Activated CD8-positive, alpha-beta memory T cell treated with anti-CD3 and anti-CD28 coated beads, Interleukin-2, amount 50 U/mL, for 24 hours (primary cell): Measurements from ENCODE around the gene MAP2K3.
"Not testable (repeated sequence)": the region's sequence is repeated elsewhere in the genome, so short reads cannot be mapped to it uniquely, and the experiment has no call there.

ENCODE experiments used
- DNase-seq: peaks from one replicate; pipeline ENCODE4 v3.0.0-alpha.2; 2020; ENCODE audit errors: extremely low read depth

The MAP2K3 gene

DNA sequence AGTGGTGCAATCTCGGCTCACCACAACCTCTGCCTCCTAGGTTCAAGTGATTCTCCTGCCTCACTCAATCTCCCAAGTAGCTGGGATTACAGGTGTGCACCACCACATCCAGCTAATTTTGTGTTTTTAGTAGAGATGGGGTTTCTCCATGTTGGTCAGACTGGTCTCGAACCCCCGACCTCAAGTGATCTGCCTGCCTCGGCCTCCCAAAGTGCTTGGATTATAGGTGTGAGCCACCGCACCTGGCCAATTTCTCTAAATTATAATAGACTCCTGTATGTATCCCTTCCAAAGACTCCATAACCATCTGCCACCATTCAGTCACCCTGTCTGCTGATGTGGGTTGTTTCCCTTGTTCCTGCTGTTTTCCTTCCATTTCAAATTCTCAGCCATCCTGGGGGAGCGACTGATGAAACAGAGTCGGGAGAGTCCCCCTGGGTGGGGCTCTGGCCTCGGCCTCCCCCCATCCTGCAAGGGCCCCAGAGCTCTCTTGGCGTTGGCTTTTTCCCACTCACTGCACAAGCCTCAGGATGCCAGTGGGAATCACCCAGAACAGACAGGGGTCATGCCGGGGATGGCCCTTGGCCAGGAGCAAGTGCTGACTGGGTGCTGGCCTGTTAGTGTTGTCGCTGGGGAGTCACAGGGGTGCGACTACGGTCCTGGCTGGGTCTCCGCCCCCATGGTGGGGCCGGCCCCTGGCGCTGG lies 25.7 kb downstream of the MAP2K3 start:
- not testable (repeated sequence) for DNase-seq

DNA sequence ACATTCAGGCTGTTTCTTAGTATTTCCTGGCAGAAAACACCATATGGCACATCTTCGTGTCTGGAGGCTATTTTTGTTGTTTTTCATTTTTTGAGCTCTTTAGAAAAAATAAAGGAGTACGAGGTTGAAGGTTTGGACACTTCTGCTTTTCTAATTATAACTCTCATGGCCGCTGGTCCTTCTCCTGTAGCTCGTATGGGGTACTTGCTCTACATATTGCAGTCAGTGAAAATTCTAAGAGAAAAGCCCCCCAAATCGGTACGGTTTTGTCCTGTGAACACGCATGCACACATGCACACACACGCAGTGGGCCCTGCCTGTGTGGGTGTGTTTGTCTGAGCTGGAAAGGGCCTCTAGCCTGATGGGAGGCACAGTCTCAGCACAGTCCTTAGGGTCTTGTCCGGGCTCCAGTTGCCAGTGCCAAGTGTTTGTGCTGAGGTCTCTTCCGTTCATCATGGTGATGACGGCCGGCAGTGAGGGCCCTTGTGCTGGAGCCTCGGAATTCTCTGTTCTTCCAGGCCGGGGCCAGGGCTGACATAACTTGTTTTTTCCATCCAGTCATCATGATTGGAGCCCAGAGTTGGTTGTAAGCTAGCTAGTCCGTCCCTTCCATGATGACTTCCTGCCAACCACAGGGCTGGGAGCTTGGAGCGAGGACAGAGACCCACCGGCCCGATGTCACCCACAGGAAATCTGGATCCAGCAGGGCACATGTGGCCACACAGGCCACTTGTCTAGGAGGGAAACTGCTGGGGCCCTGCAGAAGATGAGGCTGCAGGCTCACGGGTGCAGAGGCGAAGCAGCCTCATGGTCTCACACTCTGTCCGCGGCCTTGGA lies 26.5 kb downstream of the MAP2K3 start:
- DNase-seq = not testable (repeated sequence)

DNA sequence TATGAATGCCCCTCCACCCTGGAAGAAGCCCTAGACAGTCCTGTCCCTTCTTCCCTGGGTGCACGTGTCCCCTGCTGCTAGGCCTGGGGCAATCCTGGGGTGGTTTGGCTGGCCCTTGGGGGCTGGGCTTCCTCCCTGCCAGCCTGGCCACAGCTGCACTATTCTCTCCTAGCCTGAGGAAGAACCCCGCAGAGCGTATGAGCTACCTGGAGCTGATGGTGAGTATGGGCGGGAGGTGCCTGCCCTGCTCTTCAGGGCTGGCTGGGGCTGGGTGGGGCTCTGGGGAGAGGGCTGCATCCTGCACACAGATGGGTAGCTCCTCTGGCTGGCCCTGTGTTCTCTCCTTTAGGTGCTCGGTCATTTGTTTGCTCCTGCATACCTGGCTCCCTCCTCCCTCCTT lies 28.8 kb downstream of the MAP2K3 start:
- no peak for DNase-seq

DNA sequence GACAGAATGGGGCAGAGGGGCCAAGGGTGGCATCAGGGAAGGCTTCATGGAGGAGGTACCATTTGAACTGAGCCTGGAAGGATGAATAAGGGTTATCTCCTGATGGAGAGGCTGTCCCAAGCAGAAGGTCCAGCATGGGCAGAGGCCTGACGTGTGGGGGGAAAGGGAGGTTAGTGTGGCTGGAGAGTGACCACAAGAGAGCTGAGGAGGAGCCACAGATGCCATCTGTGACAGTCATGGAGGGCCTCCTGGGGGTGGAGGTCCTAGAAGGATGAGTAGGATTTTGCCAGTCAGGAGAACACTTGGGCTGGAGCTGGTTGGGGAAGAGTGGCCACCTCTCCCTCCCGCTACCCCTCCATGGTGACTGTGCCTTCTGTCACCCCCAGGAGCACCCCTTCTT lies 29.2 kb downstream of the MAP2K3 start:
- not testable (repeated sequence) for DNase-seq

DNA sequence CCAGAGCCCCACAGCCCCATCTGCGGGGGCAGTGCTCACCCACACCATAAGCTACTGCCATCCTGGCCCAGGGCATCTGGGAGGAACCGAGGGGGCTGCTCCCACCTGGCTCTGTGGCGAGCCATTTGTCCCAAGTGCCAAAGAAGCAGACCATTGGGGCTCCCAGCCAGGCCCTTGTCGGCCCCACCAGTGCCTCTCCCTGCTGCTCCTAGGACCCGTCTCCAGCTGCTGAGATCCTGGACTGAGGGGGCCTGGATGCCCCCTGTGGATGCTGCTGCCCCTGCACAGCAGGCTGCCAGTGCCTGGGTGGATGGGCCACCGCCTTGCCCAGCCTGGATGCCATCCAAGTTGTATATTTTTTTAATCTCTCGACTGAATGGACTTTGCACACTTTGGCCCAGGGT lies 29.8 kb downstream of the MAP2K3 start:
- not testable (repeated sequence) for DNase-seq

DNA sequence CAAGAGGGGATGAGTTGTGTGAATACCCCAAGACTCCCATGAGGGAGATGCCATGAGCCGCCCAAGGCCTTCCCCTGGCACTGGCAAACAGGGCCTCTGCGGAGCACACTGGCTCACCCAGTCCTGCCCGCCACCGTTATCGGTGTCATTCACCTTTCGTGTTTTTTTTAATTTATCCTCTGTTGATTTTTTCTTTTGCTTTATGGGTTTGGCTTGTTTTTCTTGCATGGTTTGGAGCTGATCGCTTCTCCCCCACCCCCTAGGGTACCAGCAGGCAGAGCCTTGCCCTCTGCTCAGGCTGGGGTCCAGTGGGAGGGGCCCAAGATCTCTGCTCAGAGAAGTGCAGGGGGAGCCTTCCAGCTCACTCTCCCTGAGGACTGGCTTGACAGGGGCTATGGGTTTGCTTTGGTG lies 30.2 kb downstream of the MAP2K3 start:
- DNase-seq = not testable (repeated sequence)

DNA sequence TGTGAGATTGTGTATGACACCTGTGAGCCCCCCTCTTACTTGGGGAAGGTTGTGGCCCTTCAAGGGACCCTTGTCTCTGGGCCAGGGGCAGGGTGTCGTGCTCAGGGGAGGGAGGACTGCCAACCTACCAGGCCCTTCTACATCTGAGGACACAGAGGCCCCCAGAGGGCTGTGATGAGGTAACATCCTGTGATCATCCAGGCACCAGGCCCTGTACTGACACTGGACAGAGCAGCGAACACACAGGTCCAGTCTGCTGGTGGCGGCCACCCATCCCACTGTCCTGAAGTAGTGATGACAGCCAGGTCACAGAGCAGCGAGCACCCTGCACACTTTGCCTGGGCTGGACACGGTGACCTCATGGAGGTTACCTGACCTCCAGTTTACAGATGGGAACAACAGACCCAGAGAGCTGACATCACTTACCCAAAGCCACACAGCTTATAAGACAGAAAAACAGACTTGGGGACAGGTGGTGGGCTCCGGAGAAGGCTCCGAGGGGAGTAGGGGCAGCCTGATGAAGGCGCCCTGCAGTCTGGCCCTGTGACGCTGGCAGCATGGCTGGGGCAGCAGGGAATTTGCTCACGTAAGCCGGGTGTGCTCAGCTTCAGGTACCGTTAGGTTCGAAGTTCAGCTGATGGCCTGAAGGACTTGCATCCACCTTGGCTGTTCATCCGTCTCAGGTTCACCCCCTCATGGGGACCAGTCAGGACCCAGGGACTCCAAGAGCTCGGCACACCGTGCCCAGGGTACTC lies 30.9 kb downstream of the MAP2K3 start:
- not testable (repeated sequence) for DNase-seq

DNA sequence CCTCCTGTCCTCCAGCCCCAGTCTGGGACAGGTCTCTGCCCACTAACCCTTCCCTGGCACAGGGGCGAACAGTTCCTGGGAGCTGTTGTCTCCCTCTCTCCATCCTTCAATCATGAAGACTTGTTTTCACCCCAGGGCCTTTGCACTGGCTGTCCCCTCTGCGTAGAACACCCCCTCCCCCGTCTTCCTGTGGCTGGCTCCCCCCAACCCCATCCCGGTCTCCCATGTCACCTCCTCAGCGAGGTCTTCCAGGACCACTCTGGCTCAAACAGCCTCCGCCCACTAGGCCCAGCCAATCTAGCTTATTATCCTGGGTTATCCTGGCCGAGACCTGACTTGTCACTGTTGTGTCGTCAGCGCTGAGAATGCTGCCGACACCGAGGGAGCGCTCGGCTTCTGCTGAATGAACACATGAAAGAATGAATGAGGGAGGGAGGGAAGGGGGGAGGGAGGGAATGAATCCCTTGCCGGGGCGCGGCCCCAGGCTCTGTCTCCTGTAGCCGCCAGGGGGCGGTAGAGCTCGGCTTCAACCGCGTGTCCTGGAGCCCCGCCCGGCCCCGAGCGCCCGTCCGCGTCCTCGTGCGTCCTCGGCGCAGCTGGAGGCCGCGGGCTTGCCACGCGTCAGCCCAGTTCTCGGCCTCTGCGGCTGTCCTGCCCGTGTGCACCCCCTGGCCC lies 31.8 kb downstream of the MAP2K3 start:
- not testable (repeated sequence) for DNase-seq

DNA sequence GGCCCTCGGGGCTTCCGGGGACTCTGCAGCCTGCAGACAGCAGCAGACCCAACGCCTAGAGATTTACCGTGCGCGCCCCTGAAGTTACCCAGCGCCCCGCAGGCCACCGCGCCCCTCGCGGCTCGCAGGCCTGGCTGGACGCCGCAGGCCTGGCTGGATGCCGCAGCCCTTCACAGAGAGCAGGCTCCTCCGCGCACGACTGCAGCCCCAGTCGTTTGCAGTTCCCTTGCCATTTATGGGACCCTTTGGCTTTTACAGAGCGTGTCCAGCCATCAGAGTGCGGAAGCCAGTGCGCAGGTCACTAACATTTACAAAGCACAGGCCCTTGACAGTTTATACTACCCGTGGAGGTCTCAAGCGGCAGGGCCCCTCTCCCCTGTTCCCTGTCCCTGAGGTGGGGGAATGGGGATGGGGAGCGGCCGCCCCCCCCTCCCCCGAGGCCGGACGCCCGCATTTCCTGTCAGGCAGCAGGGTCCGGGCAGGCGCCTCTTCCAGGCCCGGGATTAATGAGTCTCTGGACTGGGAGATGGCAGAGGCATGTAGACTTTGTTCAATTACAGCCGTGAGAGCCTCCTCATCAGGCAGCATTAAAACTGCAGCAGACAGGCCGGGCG lies 32.5 kb downstream of the MAP2K3 start:
- not testable (repeated sequence) for DNase-seq

DNA sequence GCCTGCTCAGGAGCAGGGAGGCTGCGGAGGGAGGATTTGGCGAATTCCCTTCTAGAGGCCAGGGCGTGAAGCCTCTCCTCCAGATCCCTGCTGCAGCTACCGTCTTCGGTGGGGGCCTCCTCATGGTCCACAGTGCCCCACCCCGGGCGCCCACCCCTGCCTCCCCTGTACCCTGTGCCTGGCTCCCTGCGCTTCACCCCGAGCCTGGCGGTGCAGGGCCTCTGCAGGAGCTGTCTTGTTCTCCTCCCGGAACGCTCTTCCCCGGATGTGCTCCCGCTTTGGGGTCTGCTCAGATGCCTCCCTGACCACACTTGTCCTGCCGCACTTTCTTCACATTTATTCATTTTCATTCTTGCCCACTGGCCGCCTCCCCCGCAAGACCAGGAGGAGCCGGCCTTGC lies 33.3 kb downstream of the MAP2K3 start:
- not testable (repeated sequence) for DNase-seq

DNA sequence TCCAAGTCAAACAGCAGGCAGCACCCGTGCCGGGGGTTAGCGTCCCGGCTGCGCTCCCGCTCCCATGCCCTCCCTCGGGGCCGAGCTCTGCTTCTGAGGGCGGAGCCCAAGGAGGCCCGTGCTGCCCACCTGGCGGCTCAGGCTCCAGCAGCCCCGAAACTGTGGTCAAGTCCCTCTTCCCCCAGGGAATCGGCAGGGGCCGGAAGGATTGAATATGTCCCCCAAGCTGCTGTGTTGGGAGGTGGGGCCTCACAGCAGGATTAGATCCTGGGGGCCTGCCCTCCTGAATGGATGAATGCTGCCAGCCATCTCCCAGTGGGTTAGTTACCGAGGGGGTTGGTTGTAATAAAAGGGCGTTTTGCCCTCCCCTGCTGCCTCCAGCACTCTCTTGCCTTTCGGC lies 33.9 kb downstream of the MAP2K3 start:
- DNase-seq = no peak

DNA sequence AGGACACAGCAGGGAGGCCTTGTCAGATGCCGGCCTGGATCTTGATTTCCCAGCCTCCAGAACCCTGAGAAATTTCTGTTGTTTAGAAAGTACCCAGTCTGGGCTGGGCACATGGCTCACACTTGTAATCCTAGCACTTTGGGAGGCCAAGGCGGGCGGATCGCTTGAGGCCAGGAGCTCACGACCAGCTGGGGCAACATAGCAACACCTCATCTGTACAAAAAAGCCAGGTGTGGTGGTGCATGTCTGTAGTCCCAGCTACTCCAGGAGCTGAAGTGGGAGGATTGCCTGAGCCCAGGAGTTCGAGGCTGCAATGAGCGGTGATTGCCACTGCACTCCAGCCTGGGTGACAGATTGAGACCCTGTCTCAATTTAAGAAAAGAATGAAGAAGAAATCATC lies 34.3 kb downstream of the MAP2K3 start:
- DNase-seq = not testable (repeated sequence)

DNA sequence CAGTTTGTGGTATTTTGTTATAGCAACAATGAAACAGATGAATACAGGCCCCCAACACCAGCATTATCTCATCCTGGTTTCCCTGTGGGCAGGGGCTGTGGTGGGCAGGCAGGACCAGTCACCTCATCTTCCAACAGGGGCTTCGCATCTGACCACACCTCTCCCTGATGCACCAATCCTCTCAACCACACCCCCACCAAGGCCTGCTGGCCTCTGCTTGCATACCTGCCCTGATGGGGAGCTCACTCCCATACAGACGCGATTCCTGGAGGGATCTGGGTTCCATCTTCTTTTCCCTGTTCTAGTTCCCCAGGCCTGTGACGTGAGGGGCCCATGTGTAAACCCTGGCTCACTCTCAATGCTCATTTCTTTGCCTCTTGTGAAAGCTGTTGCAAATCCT lies 34.7 kb downstream of the MAP2K3 start:
- DNase-seq = not testable (repeated sequence)

DNA sequence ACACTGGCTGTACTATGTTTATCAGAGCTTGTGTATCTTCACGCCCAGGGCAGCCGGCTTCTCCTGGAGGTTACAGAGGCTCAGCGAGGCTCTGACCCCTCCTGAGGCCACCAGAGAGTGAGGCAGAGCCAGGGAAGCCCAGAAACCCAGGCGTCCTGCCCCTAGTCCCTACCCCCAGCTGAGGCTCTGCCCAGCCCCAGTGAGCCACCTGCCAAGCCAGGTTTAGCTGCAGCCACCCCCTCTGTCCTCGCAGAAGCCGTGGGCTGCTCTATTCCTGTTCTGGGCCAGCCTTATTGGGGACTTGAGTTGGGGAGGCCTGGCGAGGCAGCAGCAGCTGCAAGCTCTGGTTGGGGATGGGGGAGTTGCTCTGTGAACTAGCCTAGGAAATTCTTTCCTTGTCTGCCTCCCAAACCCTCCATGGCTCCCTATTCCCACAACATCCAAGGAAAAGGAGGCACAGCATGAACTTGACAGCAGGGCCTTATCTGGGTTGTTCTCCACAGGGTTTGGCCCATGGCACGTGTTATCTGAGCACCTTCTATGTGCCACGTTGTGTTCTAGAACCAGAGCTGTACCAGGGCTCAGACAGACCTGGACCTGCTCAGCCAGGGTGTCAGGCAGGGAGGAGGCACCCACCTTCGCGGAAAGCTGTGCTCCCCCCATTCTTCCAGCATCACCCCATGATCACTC lies 35.3 kb downstream of the MAP2K3 start:
- DNase-seq = not testable (repeated sequence)

DNA sequence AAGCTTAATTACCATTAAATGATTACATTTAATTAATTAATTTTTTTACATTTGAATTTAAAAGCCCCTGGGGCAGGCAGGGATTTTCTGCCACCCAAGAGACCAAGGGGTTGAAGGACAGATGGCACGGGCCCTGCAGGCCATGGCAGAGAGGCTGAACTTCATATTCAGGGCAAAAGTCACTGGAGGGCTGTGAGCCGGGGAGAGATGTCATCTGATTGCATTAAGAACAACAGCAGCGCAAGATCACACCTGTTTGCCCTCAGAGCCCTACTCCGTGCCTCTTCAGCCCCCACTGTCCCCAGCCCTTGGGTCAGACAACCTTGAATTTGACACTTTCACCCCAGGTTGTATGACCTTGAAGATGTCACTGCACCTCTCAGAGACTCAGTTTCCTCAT lies 35.9 kb downstream of the MAP2K3 start:
- not testable (repeated sequence) for DNase-seq

DNA sequence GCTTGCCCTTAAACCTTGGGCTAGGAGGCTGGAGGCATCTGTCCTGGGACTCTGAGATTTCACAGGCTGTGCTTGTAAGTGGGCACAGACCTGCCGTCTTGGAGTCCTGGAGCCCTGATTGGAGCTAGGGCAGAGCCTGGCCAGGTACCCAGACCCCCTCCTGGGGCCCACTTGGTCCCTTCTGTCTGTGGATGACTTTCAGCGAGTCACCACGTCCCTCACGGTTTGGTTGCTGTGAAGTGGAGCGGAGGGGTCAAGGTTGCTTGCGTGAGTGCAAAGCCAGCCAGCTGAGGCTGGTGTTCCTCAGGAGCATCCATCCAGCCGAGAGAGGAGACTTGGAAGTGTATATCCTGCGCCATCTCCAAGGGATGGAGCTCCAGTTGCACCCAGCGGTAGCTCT lies 36.5 kb downstream of the MAP2K3 start:
- DNase-seq = not testable (repeated sequence)

DNA sequence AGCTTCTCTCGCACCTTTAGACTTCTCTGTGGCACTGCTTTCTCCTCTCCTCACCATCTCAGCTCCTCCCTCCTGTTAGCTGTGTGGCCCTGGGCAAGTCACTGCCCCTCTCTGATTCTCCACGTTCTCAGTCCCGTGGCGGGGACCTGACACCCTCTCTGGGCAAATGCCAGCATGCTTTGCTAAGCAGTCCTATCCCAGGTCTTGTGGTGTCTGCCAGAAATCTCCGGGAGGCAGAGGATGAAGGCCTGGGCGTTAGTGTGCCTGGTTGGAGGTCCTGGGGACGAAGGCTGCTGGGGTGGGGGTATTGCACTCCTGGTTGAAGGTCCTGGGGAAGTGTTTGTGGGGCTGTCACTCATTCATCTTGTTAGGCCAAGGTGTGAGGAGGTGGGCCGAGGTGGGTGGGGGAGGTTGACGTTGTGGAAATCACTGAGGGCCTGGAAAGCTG lies 37.3 kb downstream of the MAP2K3 start:
- not testable (repeated sequence) for DNase-seq

DNA sequence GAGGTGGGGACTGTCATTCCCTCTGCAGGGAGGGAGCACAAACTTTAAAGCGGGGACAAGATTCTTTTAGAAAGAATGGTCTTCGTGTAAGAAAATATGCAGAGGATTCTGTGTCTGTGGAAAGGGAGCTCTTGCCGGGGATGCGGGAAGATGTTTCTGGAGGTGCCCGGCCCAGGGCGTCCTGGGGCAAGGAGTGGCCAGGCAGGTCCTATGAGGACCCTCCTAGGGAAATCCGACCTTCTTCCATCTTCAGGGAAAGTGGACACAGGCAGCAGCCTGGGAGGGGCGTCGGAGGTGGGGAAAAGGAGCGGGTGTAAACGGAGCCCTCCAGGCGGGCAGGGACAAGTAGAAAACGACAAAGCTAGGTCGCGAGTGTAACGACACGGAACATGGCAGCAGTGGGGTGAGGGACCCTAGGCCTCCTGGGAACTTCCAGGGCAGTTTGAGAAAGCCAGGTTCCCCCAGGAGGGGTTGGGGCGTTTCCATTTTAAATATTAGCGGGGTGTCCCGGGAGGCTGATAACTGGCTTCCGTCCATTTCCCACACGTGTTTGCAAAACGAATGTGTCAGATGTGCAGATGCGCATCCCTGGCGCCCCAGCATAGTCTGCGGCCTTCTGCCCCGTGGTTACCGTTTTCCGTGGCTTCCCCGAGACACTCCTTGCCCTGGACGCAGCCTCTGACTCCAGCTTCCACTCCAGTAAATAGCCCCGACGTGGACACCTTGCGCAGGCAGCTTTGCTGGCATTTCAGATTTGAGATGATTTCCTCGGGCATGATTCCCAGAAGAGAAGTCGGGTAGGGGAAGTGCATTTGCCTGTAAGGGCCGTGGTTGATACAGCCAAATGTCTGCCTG lies 39.0 kb downstream of the MAP2K3 start:
- DNase-seq = not testable (repeated sequence)

DNA sequence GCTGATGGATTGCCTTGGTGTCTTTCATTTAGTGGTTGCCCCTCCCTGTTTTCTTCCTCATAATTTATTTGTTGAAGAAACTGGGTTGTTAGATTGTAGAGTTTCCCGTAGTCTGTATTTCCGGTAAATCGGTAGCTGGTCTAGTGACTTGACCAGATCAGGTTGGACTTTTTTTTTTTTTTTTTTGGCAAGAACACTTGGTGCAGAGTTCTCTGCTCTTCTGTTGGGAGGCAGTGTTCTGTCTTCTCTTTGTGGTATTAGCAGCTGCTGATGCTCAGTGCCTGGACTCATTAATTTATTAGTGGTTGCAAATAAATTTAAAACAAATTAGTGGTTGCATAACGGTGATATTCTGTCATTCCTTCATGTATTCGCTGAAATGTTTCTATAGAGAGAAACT lies 40.2 kb downstream of the MAP2K3 start:
- DNase-seq = not testable (repeated sequence)

DNA sequence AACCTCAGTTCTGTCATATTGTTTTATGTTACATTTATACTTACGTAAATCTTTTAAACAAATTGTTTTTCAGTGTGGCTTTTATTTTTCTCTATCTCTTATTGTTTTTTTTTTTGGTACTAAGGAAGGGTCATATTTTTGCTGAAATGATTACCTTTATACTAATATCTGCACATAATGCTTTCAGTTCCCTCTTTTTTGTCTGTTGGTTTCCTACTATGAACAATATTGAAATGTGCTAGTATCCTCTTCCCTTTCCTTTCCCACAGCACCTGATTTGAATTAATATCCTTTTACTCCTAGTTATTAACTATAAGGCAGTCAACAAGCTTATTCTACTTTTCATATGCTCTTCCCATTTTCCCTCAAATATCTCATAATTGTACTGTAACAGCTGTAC lies 43.4 kb downstream of the MAP2K3 start:
- not testable (repeated sequence) for DNase-seq
